ENCODE measurements around the gene AGR2.

Gene AGR2

DNA sequence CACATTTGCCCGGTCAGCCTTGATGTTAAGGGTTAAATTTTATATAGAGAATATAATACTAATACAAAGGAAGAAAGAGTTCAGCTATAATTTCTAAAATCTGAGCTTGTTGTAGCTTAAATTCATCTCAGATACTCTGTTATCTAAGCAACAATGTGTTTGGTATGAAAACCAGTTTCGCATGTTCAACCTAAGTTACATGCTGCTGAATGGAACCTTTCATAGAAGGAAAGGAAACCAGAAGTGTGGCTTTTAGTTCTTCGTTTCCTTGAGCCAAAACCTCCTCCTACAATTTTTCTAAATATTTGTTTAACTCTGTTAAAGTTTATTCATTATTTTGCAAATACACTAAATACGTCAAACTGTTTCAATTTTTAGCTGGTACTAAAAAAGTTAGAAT lies 18.5 kb downstream of the AGR2 start:
- ChIA-PET POLR2A (no interaction called here), CTCF (interaction anchor here (1.6 to 6.0 kb wide), 2 partner anchors 15 kb away, joined by 4 to 40 read pairs; no protein-coding TSS in a partner anchor)
- TF ChIP-seq, protein P1, sequence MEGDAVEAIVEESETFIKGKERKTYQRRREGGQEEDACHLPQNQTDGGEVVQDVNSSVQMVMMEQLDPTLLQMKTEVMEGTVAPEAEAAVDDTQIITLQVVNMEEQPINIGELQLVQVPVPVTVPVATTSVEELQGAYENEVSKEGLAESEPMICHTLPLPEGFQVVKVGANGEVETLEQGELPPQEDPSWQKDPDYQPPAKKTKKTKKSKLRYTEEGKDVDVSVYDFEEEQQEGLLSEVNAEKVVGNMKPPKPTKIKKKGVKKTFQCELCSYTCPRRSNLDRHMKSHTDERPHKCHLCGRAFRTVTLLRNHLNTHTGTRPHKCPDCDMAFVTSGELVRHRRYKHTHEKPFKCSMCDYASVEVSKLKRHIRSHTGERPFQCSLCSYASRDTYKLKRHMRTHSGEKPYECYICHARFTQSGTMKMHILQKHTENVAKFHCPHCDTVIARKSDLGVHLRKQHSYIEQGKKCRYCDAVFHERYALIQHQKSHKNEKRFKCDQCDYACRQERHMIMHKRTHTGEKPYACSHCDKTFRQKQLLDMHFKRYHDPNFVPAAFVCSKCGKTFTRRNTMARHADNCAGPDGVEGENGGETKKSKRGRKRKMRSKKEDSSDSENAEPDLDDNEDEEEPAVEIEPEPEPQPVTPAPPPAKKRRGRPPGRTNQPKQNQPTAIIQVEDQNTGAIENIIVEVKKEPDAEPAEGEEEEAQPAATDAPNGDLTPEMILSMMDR (IDR thresholded peaks at IDR 0.05; ENCODE audit: insufficient read depth, low read length, missing control alignments) = no peak
- DNase-seq (ENCODE audit: low read depth, low spot score) = no peak
- H3K4me3 ChIP-seq (ENCODE audit: low read depth, low read length) = no peak overlapping the region

- POLR2A ChIA-PET = no interaction called here
- CTCF ChIA-PET = interaction anchor here (6.0 kb wide), 1 partner anchor 15 kb away, joined by 40 read pairs; no protein-coding TSS in a partner anchor
- TF ChIP-seq, protein P1 (IDR thresholded peaks at IDR 0.05; ENCODE audit: insufficient read depth, low read length, missing control alignments) = no peak
- DNase-seq (ENCODE audit: low read depth, low spot score) = no peak
- no peak overlapping the region for H3K4me3 ChIP-seq (ENCODE audit: low read depth, low read length)
These were observed 19.0 kb downstream of the AGR2 start for GRCh38 chr7:16785846-16786245.

- ChIA-PET CTCF (interaction anchor here (6.0 kb wide), 1 partner anchor 16 kb away, joined by 40 read pairs; no protein-coding TSS in a partner anchor), POLR2A (no interaction called here)
- DNase-seq (ENCODE audit: low read depth, low spot score) = no peak
- TF ChIP-seq, protein P1 (IDR thresholded peaks at IDR 0.05; ENCODE audit: insufficient read depth, low read length, missing control alignments) = no peak
- H3K4me3 ChIP-seq (ENCODE audit: low read depth, low read length) = no peak overlapping the region
These were observed 19.5 kb downstream of the AGR2 start for GRCh38 chr7:16785321-16785720.

- POLR2A ChIA-PET = no interaction called here
- TF ChIP-seq, protein P1 (IDR thresholded peaks at IDR 0.05; ENCODE audit: insufficient read depth, low read length, missing control alignments) = no peak
- CTCF ChIA-PET = interaction anchor here (0.8 to 3.4 kb wide), 5 partner anchors 11 to 86 kb away, joined by 3 to 18 read pairs (median 4); no protein-coding TSS in a partner anchor
- H3K4me3 ChIP-seq (ENCODE audit: low read depth, low read length) = no peak overlapping the region
- DNase-seq (ENCODE audit: low read depth, low spot score) = no peak
These were observed 24.2 kb downstream of the AGR2 start for GRCh38 chr7:16780596-16780995.

- ChIA-PET CTCF (interaction anchor here (1.0 kb wide), 1 partner anchor 112 kb away, joined by 3 read pairs; no protein-coding TSS in a partner anchor), POLR2A (no interaction called here)
- DNase-seq (ENCODE audit: low read depth, low spot score) = no peak
- H3K4me3 ChIP-seq (ENCODE audit: low read depth, low read length) = no peak overlapping the region
- TF ChIP-seq, protein P1 (IDR thresholded peaks at IDR 0.05; ENCODE audit: insufficient read depth, low read length, missing control alignments) = no peak
These were observed 25.7 kb downstream of the AGR2 start for GRCh38 chr7:16779051-16779450.

- TF ChIP-seq, protein P1 (IDR thresholded peaks at IDR 0.05; ENCODE audit: insufficient read depth, low read length, missing control alignments) = no peak
- H3K4me3 ChIP-seq (ENCODE audit: low read depth, low read length) = no peak overlapping the region
- ChIA-PET CTCF (interaction anchor here (1.0 to 2.4 kb wide), 2 partner anchors 23 to 113 kb away, joined by 3 to 6 read pairs; no protein-coding TSS in a partner anchor), POLR2A (no interaction called here)
- DNase-seq (ENCODE audit: low read depth, low spot score) = no peak
These were observed 26.3 kb downstream of the AGR2 start for GRCh38 chr7:16778476-16778875.

Data from AG04449 (cell line).